Activated naive CD4-positive, alpha-beta T cell treated with Interleukin-2 at 50 U/mL for 16 hours (primary cell): ENCODE measurements around the gene MATK.

Experiments
- DNase-seq: peaks from one replicate; pipeline ENCODE4 v3.0.0-alpha.2; 2020

Gene MATK

GRCh38 chr19:3746371-3747056 lies 39.7 kb downstream of the MATK start:
- DNase-seq, result no peak

- DNase-seq, result no peak
Measured at GRCh38 chr19:3745363-3746045, 40.7 kb downstream of the MATK start.

GRCh38 chr19:3743486-3743885 lies 42.7 kb downstream of the MATK start:
- no peak for DNase-seq

- DNase-seq, result no peak
Measured at GRCh38 chr19:3740431-3740830, 45.8 kb downstream of the MATK start.

- no peak for DNase-seq
Measured at GRCh38 chr19:3738477-3739220, 47.5 kb downstream of the MATK start.

- DNase-seq, result no peak
Measured at GRCh38 chr19:3737487-3738205, 48.5 kb downstream of the MATK start.

DNA sequence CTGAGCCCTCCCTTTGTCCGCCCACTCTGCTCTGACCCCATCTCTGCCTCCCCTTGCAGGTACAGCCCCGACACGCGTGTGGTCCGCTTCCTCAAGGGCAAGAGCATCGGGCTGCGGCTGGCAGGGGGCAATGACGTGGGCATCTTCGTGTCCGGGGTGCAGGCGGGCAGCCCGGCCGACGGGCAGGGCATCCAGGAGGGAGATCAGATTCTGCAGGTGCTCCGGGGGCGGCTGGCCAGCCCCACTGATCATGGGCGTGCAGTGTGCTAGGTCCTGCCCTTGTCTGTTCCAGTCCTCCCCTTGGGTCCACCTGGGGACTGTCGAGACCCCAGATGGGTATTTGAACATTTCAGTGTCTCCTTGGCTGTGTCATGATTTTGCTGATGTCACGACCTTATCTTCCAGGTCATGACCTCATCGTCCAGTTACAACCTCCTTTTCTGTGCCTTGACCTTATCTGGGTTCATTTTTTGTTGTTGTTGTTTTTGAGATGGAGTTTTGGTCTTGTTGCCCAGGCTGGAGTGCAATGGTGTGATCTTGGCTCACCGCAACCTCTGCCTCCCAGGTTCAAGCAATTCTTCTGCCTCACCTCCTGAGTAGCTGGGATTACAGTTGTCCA lies 50.0 kb downstream of the MATK start:
- no peak for DNase-seq

- no peak for DNase-seq
Measured at GRCh38 chr19:3734310-3734600, 51.9 kb downstream of the MATK start.

- DNase-seq, result no peak
Measured at GRCh38 chr19:3733549-3734309, 52.5 kb downstream of the MATK start.

DNA sequence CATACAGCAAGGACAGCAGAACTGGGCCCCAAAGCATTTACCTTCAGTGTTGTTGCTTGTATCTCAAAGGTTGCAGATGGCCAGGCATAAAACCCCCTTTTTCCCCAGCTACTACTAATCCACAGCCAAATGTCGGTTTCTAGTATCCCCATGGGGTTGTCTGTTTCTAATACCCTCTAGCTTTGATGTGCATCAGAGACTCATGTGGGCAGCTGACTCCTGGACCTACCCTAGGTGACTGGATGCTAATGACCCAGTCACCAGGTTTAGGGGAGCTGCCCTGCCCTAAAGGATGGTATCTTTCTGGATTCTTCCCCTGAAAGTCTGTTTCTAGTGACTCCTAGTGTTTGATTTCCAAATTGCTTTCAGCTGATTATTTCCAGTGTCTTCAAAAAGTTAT lies 54.1 kb downstream of the MATK start:
- no peak for DNase-seq

DNA sequence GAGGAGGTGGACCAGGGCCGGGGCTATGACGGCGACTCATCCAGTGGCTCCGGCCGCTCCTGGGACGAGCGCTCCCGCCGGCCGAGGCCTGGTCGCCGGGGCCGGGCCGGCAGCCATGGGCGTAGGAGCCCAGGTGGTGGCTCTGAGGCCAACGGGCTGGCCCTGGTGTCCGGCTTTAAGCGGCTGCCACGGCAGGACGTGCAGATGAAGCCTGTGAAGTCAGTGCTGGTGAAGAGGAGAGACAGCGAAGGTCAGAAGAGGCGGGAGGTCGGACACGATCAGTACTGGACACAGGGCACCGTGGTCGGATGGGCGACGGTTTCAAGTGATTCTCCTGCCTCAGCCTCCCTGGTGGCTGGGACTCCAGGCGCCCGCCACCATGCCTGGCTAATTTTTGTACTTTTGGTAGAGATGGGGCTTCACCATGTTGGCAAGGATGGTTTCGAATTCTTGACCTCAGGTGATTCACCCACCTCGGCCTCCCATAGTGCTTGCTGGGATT lies 55.7 kb downstream of the MATK start:
- DNase-seq, result no peak
